ENCODE results near the gene C5orf58.

DNA sequence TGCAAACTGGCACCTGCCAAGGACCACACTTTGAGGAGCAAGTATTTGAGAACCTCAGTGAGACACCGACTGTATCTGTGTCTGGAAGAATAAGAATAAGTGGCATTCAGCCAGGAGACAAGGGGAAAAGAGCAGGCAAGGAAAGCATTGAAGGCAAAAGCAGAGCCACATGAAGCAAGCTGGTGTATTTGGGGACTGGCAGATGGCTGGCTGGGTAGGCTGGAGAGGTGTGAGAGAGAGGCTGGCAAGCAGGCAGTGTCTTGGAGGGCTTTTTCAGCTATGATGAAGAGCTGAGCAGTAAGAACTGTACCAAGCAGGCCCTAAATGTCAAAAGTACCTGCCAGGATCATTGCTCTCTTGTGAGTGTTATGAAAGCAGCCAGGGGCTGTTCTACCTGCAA is 14.1 kb upstream of the C5orf58 start:
- TF ChIP-seq, protein P1, sequence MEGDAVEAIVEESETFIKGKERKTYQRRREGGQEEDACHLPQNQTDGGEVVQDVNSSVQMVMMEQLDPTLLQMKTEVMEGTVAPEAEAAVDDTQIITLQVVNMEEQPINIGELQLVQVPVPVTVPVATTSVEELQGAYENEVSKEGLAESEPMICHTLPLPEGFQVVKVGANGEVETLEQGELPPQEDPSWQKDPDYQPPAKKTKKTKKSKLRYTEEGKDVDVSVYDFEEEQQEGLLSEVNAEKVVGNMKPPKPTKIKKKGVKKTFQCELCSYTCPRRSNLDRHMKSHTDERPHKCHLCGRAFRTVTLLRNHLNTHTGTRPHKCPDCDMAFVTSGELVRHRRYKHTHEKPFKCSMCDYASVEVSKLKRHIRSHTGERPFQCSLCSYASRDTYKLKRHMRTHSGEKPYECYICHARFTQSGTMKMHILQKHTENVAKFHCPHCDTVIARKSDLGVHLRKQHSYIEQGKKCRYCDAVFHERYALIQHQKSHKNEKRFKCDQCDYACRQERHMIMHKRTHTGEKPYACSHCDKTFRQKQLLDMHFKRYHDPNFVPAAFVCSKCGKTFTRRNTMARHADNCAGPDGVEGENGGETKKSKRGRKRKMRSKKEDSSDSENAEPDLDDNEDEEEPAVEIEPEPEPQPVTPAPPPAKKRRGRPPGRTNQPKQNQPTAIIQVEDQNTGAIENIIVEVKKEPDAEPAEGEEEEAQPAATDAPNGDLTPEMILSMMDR (optimal IDR thresholded peaks at IDR 0.05 in 1 of 3, IDR thresholded peaks at IDR 0.05 in 1 of 3, conservative IDR thresholded peaks at IDR 0.05 in 1 of 3; ENCODE audit: extremely low read depth in 1 of 3, insufficient read depth in 2 of 3, low read length in 3 of 3), result no peak
- TF ChIP-seq EZH2 (IDR thresholded peaks at IDR 0.05; ENCODE audit: low read length), result no peak

Measured in keratinocyte (primary cell).